OCI-M2 (cell line): ENCODE data around the gene ZNF138.
"Not testable (repeated sequence)": the region's sequence is repeated elsewhere in the genome, so short reads cannot be mapped to it uniquely, and the experiment has no call there.

Source experiments
- DNase-seq: peaks from one replicate; lab custom pipeline; 2025; ENCODE audit not compliant: unreplicated experiment; lab: John Stamatoyannopoulos, UW

Gene ZNF138

DNA sequence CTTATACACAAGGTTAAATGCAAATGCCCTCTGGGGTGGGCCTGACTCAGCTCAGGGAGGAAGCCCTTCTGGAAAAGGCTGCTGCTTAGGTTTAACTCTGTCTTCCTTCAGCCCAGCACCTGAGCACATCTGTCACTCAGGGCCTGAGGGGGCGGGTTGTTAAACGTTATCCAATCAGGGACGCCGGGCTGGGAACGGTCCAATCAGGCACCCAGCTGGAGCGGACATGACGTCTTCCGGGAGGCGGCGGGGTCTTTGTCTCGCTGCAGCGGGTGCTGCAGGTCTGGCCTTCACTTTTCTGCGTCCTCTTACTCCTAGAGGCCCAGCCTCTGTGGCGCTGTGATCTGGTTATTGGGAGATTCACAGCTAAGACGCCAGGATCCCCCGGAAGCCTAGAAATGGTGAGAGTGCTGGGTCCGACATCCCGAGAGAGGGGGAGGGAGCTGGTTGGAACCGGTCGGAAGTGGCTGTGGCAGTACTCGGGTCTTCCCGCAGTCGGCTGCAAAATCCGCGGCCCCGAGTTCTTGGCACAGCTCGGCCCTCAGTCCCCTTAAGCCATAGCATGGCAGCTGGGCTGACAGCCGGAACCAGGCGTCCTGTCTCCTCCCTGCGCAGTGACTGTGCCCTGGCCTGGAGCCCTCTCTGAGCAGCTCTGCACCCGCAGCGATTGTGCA lies at the start of gene ZNF138:
TSS of gene ZNF138 (plus strand) at position 258 of the 674 bp plus-strand sequence. CDS start at position 399, 141 bp downstream.
- peak; percentile 41 for DNase-seq

DNA sequence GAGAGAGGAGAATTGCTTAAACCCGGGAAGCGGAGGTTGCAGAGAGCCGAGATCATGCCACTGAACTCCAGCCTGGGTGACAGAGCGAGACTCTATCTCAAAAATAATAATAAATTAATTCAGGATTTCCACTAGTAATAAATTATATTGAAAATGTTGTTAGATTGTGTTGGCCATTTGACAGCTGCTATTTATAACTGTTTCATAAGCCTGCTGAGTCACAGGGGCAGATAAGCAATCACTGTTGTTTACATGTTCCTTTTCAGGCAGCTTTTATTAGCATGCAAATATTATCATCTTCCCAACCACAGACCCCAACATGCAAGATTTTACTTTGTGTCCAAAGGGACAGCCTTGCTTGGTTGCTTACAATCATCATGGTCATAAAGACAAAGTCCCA lies 49.5 kb upstream of the ZNF138 start:
- no peak for DNase-seq

DNA sequence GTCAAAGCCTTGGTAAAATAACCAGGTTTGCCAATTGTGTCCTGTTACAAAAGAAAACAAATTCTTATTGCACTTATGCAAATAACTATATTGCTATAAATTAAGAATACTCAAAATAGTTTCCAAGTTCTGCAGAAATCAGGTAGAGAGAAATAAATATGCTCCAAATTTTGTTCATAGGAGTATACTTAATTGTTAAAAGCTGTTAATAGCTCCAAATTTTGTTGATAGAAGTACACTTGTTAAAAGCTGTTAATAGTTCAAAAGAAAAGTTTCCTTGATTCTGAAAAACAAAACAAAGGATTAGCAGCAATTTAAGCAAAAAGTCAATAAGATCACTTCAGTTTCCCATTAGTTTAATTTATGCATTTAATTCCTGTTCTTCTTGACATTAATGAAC lies 46.4 kb upstream of the ZNF138 start:
- DNase-seq = no peak

DNA sequence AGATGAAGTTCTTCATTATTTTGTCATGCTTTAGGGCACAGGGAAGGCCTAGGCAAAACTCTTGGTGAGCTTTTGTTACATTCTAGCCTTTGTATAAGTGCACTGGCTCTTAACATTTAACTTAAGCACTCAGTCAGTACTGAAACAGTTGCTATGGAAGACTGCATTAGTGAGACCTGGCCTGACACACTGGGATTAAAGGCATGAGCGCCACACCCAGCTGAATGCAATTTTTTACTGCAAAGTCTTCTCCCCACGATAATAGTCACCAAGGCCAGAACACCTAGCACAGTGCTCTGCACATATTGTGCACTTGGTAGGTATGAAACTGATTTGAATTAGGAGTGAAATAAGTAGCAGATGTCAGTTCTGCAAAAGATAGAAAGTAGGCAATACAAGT lies 41.2 kb upstream of the ZNF138 start:
- no peak for DNase-seq

DNA sequence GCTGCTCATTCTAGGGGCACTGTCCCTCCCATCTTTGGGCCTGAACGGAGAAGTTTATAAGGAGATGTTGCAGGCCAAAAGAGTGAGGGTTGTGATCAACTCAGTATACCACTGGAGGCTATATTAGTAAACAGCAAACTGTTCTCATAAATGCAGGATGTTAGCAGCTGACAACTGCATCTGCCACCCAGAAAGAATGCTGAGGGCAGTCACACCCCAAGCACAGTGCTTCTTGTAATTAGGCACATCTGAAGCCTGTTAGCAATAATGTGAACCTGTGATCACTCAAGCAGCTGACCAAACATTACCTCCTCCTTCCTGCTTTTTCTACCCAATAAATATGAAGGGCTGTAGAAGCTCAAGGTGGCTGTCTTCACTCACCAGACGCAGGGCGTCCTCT lies 38.4 kb upstream of the ZNF138 start:
- no peak for DNase-seq

DNA sequence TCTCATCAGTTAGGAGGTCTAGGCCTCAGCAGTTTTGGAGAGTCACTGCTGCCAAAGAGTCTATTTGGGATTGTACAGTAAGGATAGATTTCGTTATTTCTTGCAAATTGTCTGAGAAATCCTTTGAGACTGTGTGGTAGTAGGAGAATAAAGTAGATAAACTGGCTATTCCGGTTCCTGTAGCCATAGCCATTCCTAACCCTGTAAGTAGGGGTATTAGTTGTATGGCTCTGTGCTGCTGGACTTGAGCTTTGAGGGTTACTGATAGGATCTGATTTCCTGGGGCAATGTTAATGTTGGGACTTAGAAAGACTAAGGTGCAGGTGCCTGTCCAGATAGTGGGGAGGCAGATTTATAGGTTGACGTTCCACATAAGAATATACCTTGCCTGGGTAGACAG lies 36.1 kb upstream of the ZNF138 start:
- no peak for DNase-seq

DNA sequence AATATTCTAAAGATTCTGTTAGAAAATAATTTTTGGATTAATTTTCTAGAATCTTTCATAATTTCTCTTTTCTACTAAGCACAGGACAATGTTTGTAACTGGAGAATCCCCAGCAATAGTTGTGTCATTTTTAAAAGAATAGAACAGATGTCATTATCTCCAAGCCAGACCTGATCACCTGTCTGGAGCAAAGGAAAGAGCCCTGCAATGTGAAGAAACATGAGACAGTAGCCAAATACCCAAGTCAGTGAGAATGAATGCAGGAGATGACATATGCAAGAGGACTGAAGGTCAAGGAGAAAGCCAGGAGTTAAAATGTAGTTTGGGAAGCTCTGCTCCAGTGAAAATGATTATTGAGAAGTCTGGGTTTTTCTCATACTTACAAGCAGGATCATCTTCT lies 25.4 kb upstream of the ZNF138 start:
- DNase-seq = no peak

DNA sequence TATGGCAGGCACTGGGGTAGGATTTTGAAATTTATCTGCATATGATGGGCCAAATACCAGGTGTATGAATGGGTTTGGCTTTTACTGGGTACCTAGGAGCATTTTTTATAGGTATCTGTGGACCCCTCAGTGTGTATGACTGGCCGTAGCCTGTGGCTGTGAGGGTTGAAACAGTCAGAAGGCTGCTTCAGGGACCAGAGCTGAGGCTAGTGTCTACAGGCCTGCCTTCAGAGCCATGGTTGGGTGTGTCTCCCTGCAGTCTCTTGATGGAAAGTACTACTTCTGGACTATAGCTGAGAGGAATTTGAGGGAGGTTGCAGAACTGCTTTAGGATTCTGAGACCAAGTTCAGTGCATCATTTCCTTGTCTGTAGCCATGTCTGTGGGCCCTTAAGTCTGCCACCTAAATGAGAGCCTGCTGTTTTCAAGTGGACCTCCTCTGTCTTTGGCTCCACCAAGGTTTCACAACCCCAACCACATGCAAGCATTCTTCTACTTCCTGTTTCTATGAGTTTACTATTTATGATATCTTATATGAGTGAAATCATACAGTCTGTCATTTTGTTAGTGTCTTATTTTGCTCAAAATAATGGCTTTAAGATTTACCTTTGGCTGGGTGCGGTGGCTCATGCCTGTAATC lies 19.9 kb upstream of the ZNF138 start:
- DNase-seq = no peak

DNA sequence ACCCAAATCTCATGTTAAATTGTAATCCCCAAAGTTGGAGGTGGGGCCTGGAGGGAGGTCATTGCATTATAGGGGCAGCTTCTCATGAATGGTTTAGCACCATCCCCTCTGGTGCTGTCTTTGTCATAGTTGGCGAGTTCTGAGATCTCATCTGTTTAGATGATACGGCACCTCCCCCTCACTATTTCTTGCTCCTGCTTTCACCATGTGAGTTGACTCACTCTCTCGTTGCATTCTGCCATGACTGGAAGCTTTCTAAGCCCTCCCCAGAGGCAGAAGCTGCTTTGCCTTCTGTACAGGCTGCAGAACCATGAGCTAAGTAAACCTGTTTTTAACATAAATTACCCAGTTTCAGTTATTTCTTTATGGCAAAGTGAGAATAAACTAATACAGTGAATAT lies 18.9 kb upstream of the ZNF138 start:
- no peak for DNase-seq

DNA sequence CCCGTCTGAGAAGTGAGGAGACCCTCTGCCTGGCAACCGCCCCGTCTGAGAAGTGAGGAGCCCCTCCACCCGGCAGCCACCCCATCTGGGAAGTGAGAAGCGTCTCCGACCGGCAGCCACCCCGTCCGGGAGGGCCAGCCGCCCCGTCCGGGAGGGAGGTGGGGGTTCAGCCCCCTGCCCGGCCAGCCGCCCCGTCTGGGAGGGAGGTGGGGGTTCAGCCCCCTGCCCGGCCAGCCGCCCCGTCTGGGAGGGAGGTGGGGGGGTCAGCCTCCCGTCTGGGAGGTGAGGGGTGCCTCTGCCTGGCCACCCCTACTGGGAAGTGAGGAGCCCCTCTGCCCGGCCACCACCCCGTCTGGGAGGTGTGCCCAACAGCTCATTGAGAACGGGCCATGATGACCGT lies 9.4 kb upstream of the ZNF138 start:
- not testable (repeated sequence) for DNase-seq

DNA sequence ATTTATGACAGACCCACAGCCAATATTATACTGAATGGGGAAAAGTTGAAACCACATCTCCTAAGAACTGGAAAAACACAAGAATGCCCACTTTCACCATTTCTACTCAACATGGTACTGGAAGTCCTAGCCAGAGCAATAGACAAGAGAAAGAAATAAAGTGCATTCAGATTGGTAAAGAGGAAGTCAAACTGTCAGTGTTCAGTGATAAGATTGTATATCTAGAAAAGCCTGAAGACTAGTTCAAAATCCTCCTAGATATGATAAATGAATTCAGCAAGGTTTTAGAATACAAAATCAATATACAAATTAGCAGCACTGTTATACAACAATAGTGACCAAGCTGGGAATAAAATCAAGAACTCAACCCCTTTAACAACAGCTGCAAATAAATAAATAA lies 6.9 kb upstream of the ZNF138 start:
- no peak for DNase-seq

DNA sequence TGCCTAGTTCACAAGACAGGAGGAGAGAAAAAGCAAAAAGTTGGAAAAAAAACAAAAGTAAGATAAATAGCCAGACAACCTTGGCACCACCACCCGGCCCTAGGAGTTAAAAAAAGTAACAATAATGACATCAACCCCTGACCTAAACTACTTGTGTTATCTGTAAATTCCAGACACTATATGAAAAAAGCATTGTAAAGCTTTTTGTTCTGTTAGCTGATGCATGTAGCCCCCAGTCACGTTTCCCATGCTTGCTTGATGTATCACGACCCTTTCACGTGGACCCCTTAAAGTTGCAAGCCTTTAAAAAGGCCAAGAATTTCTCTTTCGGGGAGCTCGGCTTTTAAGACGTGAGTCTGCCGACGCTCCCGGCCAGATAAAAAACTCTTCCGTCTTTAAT lies 5.0 kb upstream of the ZNF138 start:
- DNase-seq = not testable (repeated sequence)

DNA sequence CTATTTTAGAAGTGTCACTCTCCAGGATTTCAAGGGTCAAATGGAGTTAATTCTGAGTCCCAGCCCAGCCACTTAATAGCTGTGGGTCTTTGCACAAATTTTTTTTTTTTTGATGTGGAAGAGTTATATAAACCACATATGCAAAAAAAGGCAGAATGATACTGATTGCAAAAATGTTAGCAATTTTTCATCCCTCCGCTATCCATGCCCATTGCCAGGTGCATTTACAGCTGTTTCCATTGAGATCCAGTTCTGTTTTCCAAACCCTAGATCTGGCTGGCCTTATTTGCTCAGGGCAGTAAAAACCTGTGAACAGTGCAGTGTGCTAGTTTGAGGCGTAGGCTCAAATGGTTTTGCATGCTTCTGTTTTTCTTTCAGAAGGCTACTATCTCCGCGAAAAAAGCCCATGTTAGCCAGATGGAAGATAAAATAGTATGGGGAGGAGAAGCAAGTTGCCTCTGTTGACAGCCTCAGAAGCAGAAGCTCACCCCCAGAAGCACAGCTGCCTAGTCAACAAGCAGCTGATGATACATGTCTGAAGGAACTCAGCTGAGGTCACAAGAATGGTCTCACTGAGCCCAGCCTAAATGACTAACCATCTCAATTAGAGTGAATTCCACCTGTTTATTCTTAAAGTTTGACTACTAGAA lies 997 bp upstream of the ZNF138 start:
- no peak for DNase-seq

DNA sequence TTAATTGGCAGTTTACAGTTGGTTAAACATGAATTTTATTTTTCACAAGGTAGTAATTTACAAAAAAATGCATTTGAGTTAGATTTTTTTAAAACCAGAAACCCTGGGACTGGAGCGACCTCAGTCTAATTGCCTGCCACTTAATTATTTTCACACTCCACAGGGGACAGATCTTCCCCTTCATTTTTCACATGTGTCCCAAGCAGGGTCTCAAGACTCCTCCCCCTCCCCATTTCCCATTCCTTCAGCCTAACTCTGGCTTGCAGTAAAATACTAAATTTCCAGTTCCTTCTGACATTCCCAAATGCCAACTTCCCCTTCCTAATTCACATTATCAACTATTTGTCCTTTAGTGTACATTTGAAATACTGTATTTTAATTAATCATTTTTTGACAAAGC lies 948 bp downstream of the ZNF138 start:
- DNase-seq = no peak

DNA sequence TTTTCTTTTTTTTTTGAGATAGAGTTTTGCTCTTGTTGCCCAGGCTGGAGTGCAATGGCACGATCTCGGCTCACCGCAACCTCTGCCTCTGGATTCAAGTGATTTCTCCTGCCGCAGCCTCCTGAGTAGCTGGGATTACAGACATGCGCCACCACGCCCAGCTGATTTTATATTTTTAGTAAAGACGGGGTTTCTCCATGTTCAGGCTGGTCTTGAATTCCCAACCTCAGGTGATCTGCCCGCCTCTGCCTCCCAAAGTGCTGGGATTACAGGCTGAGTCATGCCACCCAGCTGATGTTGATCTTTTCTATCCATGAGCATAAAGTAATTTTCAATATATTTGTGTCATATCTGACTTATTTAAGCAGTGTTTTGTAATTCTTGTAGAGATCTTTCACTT lies 4.9 kb downstream of the ZNF138 start:
- not testable (repeated sequence) for DNase-seq

DNA sequence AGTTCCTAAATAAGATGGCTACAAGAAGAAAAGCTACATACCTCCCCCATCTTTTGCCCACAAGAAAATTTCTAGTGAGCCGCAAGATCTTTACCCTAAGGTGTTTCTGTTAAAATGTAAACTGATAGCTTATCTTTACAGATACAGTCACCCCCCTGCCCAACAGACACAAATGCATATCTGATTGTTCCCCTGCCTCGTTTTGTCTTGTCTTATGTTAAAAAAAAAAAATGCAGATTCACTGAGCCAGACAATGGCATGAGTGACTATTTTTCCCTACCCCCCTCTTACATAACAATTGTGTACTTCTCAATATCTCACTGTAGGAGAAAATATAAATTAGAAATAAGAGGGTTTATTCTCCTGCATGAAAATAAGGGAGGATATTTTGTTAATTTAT lies 8.5 kb downstream of the ZNF138 start:
- DNase-seq = no peak

DNA sequence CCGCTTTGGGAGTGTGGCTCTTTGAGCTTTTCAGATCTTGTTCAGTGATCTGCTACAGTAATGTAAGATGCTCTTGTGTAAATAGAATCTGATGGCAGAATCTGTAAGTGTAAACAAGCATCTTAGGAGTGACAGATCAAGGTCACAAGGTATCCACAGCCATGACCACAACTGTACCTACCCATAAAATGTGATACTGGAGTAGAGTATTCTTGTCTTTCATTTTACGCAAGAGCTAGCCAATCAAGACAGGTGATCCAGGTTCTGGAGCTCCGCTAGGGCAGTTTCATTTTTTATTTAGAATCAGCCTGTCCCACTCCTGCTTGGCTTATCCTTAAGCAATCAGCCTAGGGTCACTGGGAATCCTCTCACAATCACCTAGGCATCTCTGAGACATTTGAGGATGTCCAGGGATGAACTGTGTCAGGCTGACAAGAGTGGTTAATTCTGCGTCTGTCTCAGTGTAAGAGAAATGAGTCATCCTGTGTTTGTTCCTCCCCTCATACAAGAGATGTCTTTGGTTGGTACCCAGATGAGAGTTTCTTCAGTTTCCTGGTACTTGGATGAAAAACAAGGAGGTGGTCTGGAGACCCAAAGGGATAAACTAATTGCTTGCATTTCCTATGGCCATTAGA lies 13.6 kb downstream of the ZNF138 start:
- DNase-seq = no peak

DNA sequence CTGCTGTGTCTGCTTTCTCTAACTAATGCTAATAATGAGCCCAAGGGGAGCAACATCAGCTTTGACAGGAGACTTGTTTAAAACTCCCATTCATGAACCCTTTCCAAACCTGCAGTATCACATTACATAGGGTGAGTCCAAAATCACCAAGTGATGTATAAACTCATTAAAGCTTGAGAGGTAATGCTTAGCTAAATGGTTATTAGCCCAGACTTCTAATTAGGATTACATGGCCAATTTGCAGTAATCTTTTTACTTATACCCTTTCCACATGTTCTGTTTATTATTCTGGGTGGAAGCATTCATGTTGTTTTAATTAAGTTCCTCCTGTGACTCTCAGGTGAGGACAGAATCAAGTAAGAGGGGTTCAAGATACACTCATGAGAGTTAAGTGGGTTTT lies 17.5 kb downstream of the ZNF138 start:
- DNase-seq = no peak

DNA sequence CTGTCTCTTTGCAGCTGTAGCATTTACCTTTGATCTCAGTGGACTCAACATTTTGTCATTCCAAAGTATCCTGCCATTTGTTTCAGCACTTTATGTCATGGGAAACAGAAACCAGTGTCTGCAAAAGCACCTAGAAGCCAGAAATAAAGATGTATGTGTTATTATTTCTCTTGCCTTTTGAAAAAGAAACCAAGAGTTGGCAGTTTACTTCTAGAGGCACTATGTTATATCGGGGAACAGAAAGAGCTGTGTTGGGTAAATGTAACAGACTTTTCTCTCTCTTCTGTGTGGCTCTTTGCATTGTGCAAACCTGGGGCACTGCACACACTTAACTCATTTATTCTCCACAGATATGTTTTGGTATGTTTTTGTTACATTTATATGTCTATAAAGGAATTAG lies 36.7 kb downstream of the ZNF138 start:
- no peak for DNase-seq

DNA sequence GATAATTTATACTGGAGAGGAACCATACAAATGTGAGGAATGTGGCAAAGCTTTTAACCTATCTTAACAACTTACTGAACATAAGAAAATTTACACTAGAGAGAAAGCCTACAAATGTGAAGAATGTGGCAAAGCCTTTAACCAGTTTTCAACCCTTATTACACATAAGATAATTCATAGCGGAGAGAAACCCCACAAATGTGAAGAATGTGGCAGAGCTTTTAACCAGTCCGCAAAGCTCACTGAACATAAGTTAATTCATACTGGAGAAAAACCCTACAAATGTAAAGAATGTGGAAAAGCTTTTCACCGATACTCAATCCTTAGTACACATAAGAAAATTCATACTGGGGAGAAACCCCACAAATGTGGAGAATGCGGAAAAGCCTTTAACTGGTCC lies 37.9 kb downstream of the ZNF138 start:
- no peak for DNase-seq

DNA sequence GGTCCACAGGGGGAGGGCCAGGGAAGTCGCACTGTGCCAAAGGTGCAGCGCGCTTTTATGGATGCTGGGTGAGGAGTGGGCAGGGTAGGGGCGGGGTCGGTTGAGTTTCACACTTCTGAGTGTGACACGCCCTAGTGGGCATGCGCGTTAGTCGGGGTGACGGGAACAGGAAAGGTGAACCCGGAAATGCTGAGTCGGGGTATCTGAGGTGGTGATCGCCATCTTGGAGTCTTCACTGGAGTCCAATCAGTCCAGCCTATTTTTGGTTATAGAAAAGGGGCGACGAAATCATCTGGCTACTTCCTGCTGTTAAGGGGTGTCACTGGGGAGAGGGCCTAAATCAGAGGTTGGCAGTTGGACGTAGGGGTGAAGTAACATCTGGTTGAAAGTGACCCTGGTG lies 40.8 kb downstream of the ZNF138 start:
- DNase-seq = no peak

DNA sequence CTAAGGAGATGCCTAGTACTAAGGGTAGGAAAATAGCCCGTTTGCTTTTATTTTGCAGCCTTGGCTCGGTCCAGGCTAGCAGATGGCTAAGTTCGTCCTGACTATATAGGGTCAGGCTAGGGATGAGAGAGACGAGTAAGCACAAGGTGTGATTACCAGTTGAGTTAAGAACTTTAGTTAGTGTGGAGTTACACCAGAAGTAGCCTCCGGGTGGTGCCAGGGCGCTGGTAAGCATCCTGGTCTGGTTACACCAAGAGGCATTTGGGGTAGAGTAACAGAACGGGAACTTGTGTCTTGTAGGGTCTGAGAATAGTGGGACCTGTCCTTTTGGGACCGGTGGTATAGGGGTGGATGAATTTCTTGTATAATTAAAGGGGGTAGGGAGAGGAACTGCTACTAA lies 41.6 kb downstream of the ZNF138 start:
- DNase-seq = not testable (repeated sequence)
